ENCODE measurements around the gene SMARCD3.

The SMARCD3 gene

GRCh38 chr7:151272877-151273276 lies 24.4 kb upstream of the SMARCD3 start:
- no peak for DNase-seq (ENCODE audit: low read depth in 2 of 2)

GRCh38 chr7:151272405-151272804 lies 23.9 kb upstream of the SMARCD3 start:
- no peak for DNase-seq (ENCODE audit: low read depth in 2 of 2)

- DNase-seq (ENCODE audit: low read depth in 2 of 2), result no peak
Measured at GRCh38 chr7:151271699-151272355, 23.3 kb upstream of the SMARCD3 start.

- DNase-seq (ENCODE audit: low read depth in 2 of 2), result no peak
Measured at GRCh38 chr7:151269511-151269910, 21.0 kb upstream of the SMARCD3 start.

- DNase-seq (ENCODE audit: low read depth in 2 of 2), result no peak
Measured at GRCh38 chr7:151265351-151265931, 16.9 kb upstream of the SMARCD3 start.

- no peak for DNase-seq (ENCODE audit: low read depth in 2 of 2)
Measured at GRCh38 chr7:151264615-151265014, 16.1 kb upstream of the SMARCD3 start.

GRCh38 chr7:151261529-151261928 lies 13.0 kb upstream of the SMARCD3 start:
- DNase-seq (ENCODE audit: low read depth in 2 of 2), result no peak

- no peak for DNase-seq (ENCODE audit: low read depth in 2 of 2)
Measured at GRCh38 chr7:151260883-151261282, 12.4 kb upstream of the SMARCD3 start.

GRCh38 chr7:151260471-151260870 lies 12.0 kb upstream of the SMARCD3 start:
- DNase-seq (ENCODE audit: low read depth in 2 of 2), result no peak

GRCh38 chr7:151257990-151258389 lies 9.5 kb upstream of the SMARCD3 start:
- no peak for DNase-seq (ENCODE audit: low read depth in 2 of 2)

- no peak for DNase-seq (ENCODE audit: low read depth in 2 of 2)
Measured at GRCh38 chr7:151256410-151257045, 8.0 kb upstream of the SMARCD3 start.

GRCh38 chr7:151255390-151255789 lies 6.9 kb upstream of the SMARCD3 start:
- no peak for DNase-seq (ENCODE audit: low read depth in 2 of 2)

GRCh38 chr7:151254851-151255250 lies 6.4 kb upstream of the SMARCD3 start:
- no peak for DNase-seq (ENCODE audit: low read depth in 2 of 2)

- no peak for DNase-seq (ENCODE audit: low read depth in 2 of 2)
Measured at GRCh38 chr7:151254316-151254715, 5.8 kb upstream of the SMARCD3 start.

- no peak for DNase-seq (ENCODE audit: low read depth in 2 of 2)
Measured at GRCh38 chr7:151252961-151253711, 4.6 kb upstream of the SMARCD3 start.

- no peak for DNase-seq (ENCODE audit: low read depth in 2 of 2)
Measured at GRCh38 chr7:151252561-151252835, 4.0 kb upstream of the SMARCD3 start.

GRCh38 chr7:151251689-151252560 lies 3.4 kb upstream of the SMARCD3 start:
- no peak for DNase-seq (ENCODE audit: low read depth in 2 of 2)

GRCh38 chr7:151251328-151251688 lies 2.8 kb upstream of the SMARCD3 start:
- no peak for DNase-seq (ENCODE audit: low read depth in 2 of 2)

- no peak for DNase-seq (ENCODE audit: low read depth in 2 of 2)
Measured at GRCh38 chr7:151250181-151251132, 2.0 kb upstream of the SMARCD3 start.

GRCh38 chr7:151249732-151250072 lies 1.2 kb upstream of the SMARCD3 start:
- no peak for DNase-seq (ENCODE audit: low read depth in 2 of 2)
